Measurements from ENCODE around the gene TBX2.

The TBX2 gene

GRCh38 chr17:61401389-61402072, 1.9 kb downstream of the TBX2 start:
- peaks cover 91% of the 10 kb centered on the region for H3K27me3 Mint-ChIP-seq (ENCODE audit: low read depth, poor library complexity)
- peaks cover 36% of the 10 kb centered on the region for H3K4me1 Mint-ChIP-seq
- TF ChIP-seq, protein P1, sequence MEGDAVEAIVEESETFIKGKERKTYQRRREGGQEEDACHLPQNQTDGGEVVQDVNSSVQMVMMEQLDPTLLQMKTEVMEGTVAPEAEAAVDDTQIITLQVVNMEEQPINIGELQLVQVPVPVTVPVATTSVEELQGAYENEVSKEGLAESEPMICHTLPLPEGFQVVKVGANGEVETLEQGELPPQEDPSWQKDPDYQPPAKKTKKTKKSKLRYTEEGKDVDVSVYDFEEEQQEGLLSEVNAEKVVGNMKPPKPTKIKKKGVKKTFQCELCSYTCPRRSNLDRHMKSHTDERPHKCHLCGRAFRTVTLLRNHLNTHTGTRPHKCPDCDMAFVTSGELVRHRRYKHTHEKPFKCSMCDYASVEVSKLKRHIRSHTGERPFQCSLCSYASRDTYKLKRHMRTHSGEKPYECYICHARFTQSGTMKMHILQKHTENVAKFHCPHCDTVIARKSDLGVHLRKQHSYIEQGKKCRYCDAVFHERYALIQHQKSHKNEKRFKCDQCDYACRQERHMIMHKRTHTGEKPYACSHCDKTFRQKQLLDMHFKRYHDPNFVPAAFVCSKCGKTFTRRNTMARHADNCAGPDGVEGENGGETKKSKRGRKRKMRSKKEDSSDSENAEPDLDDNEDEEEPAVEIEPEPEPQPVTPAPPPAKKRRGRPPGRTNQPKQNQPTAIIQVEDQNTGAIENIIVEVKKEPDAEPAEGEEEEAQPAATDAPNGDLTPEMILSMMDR (IDR thresholded peaks at IDR 0.05), result no peak
- no peaks in the 10 kb centered on the region for H3K36me3 Mint-ChIP-seq (ENCODE audit: low read depth)
- peak overlapping the region; percentile 77 for H3K4me3 Mint-ChIP-seq
- no peak overlapping the region for H3K27ac Mint-ChIP-seq
- no peak for DNase-seq
- H3K9me3 Mint-ChIP-seq, result no peaks in the 10 kb centered on the region

GRCh38 chr17:61402073-61402541, 2.5 kb downstream of the TBX2 start:
- no peak overlapping the region for H3K27ac Mint-ChIP-seq
- H3K27me3 Mint-ChIP-seq (ENCODE audit: low read depth, poor library complexity), result peaks cover 93% of the 10 kb centered on the region
- peak overlapping the region; percentile 33 for H3K4me3 Mint-ChIP-seq
- peaks cover 36% of the 10 kb centered on the region for H3K4me1 Mint-ChIP-seq
- DNase-seq, result no peak
- H3K9me3 Mint-ChIP-seq, result no peaks in the 10 kb centered on the region
- H3K36me3 Mint-ChIP-seq (ENCODE audit: low read depth), result no peaks in the 10 kb centered on the region
- TF ChIP-seq, protein P1 (IDR thresholded peaks at IDR 0.05), result no peak

DNA sequence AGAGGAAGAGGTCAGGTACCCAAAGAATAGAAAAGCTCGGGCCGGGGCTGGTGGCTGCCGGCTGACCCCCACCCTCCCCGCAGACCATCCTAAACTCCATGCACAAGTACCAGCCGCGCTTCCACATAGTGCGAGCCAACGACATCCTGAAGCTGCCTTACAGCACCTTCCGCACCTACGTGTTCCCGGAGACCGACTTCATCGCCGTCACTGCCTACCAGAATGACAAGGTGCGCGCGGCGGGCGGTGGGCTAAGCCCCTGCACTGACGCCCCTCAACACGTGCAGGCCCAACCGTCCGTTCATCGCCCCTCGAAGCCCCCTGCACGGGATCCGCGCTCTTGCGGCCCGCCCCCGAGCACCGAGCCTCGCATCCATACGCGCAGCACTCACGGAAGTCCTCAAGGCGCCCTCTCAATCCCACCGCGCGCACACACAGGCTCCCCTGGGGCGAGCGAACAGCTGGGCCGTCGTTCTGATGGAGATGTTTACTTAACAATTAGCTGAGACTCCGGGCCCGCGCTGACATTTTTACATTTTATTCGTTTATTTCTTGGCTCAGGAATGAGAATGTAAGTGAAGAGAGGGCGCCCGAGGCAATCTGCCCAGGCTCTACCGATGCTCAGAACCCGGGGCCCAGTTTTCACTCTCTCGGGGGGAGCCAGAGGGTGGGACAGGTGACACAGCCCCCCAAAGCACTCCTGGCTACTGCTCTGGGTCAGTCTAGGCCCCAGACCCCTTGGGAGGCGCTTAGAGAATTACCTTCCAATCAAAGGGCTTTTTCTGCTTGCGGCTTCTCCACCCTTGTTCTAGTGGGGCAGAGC, 3.5 kb downstream of the TBX2 start:
- Mint-ChIP-seq H3K4me1 (peaks cover 30% of the 10 kb centered on the region), H3K9me3 (no peaks in the 10 kb centered on the region), H3K36me3 (ENCODE audit: low read depth) (no peaks in the 10 kb centered on the region), H3K4me3 (peak overlapping the region; percentile 33), H3K27me3 (ENCODE audit: low read depth, poor library complexity) (peaks cover 94% of the 10 kb centered on the region), H3K27ac (no peak overlapping the region)
- TF ChIP-seq, protein P1 (IDR thresholded peaks at IDR 0.05), result no peak
- no peak for DNase-seq

- DNase-seq, result no peak
- Mint-ChIP-seq H3K27ac (no peak overlapping the region), H3K4me1 (peaks cover 29% of the 10 kb centered on the region), H3K4me3 (peak overlapping the region; percentile 48), H3K36me3 (ENCODE audit: low read depth) (no peaks in the 10 kb centered on the region), H3K9me3 (no peaks in the 10 kb centered on the region), H3K27me3 (ENCODE audit: low read depth, poor library complexity) (peaks cover 94% of the 10 kb centered on the region)
- TF ChIP-seq, protein P1 (IDR thresholded peaks at IDR 0.05), result no peak
Measured at GRCh38 chr17:61403801-61404662, 4.4 kb downstream of the TBX2 start.

DNA sequence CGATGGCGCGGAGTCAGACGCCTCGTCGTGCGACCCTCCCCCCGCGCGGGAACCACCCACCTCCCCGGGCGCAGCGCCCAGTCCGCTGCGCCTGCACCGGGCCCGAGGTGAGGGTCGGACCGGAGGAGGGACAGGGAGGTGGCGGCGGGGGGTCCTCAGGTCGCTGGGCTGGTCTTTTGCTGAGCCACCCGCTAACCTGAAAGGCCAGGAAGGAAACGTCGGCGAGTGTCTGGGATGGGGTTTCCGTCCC, 4.9 kb downstream of the TBX2 start:
- H3K9me3 Mint-ChIP-seq, result no peaks in the 10 kb centered on the region
- TF ChIP-seq, protein P1 (IDR thresholded peaks at IDR 0.05), result no peak
- no peak for DNase-seq
- H3K36me3 Mint-ChIP-seq (ENCODE audit: low read depth), result no peaks in the 10 kb centered on the region
- H3K27me3 Mint-ChIP-seq (ENCODE audit: low read depth, poor library complexity), result peaks cover 92% of the 10 kb centered on the region
- no peak overlapping the region for H3K27ac Mint-ChIP-seq
- peaks cover 29% of the 10 kb centered on the region for H3K4me1 Mint-ChIP-seq
- H3K4me3 Mint-ChIP-seq, result no peak overlapping the region
